HG03175 (cell line): ENCODE results near the gene DCAF15.
"Not testable (repeated sequence)": the region's sequence is repeated elsewhere in the genome, so short reads cannot be mapped to it uniquely, and the experiment has no call there.

Experiments used
- ATAC-seq: cut with Tn5 transposase; IDR thresholded peaks from one replicate; pipeline ENCODE4 v1.9.1; 2021; ENCODE audit warnings: mild to moderate bottlenecking, moderate library complexity; ENCODE audit not compliant: unreplicated experiment

DCAF15 gene, protein sequence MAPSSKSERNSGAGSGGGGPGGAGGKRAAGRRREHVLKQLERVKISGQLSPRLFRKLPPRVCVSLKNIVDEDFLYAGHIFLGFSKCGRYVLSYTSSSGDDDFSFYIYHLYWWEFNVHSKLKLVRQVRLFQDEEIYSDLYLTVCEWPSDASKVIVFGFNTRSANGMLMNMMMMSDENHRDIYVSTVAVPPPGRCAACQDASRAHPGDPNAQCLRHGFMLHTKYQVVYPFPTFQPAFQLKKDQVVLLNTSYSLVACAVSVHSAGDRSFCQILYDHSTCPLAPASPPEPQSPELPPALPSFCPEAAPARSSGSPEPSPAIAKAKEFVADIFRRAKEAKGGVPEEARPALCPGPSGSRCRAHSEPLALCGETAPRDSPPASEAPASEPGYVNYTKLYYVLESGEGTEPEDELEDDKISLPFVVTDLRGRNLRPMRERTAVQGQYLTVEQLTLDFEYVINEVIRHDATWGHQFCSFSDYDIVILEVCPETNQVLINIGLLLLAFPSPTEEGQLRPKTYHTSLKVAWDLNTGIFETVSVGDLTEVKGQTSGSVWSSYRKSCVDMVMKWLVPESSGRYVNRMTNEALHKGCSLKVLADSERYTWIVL

GRCh38 chr19:13952154-13952930, at the start of gene DCAF15:
Gene DCAF15 (plus strand): TSS chr19:13952509. CDS start chr19:13952513, 4 bp downstream.
- ATAC-seq = peak; percentile 98

DNA sequence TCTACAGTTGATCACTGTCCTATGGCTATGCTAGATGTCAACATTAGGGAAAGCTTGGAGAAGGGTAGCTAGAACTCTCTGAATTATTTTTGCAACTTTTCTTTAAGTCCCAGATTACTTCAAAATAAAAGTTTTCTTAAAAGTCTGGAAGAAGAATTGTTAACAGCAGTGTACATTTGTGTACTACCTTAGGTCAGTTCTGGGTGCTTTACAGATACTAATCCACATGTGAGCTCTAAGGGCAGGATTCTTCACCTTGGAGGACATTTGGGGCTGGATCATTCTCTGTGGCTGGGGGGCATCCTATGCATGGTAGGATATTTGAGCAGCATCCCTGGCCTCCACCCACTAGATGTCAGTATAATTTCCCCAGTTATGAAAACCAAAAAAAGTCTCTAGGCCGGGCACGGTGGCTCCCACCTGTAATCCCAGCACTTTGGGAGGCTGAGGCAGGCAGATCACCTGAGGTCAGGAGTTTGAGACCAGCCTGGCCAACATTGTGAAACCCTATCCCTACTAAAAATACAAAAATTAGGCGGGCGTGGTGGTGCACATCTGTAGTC, 49.2 kb upstream of the DCAF15 start:
- no peak for ATAC-seq

DNA sequence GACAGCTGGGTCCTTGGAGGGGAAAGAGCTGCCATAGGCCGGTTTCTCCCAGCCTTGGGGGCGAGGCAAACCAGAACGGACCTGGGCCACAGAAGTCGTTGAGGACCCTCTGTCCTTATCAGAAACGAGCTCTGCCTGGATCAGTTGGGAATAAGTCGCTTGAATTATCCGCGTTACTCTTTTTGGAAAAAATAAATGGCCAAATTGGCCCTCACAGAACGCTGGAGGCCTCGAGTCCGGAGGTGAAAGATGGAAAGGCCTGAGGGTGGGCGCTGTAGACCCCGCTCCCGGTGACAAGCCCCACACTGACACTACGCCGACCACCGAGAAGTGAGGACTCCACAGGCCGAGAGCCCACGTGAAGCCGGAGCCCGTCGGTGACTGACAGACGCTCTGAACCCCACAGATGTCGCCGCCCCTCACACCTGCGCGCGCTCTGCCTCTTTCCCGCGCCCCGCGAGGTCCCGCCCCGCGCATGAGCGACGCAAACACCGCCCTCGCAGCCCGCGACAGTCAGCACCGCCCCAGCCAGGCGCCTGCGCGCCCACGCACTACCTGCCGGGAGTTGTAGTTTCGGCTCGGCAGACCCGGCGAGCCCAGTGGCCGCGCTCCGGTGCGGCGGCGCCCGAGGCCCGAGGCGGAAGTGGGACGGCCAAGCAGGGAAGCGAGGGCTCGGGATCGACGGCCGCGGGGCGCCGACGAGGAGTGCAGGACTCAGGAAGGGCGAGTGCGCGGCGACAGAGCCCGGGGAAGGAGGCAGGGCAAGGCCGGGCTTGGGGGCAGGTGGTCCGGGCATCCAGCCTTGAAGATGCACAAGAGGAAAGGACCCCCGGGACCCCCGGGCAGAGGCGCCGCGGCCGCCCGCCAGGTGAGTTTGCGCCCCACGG, 46.4 kb upstream of the DCAF15 start, which contains the start of the genes BRME1 and CC2D1A:
TSS of gene BRME1 (minus strand) at position 484 of the 887 bp plus-strand sequence. CDS start 1,225 bp downstream, outside the sequence.
TSS of gene CC2D1A (plus strand) at position 568 of the 887 bp plus-strand sequence. CDS start at position 809, 241 bp downstream.
- ATAC-seq = peak; percentile 89

- peak; percentile 14 for ATAC-seq
Measured at GRCh38 chr19:13906521-13906904, 45.8 kb upstream of the DCAF15 start.

GRCh38 chr19:13906910-13907309, 45.4 kb upstream of the DCAF15 start:
- no peak for ATAC-seq

GRCh38 chr19:13908674-13909073, 43.6 kb upstream of the DCAF15 start:
- ATAC-seq = no peak

- ATAC-seq = no peak
Measured at GRCh38 chr19:13909430-13909829, 42.9 kb upstream of the DCAF15 start.

GRCh38 chr19:13913352-13913751, 39.0 kb upstream of the DCAF15 start:
- no peak for ATAC-seq

DNA sequence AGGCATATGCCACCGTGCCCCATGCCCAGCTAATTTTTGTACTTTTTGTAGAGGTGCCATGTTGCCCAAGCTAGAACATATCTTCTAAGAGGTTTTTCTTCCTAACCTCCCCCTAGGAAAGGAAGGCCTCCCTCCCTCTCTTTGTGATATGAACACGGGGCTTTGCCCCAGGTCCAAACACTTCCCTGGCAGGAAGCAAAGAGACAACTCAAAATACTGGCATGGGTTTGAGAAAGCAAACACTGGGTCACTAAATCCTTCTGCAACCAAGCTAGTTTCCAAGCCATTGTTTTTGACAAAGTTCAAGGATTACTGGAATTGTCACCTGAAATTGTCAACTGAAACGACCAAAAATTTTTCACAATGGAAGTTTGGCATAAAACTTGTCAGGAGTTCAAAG, 37.5 kb upstream of the DCAF15 start:
- no peak for ATAC-seq

GRCh38 chr19:13917888-13918406, 34.4 kb upstream of the DCAF15 start:
- no peak for ATAC-seq

DNA sequence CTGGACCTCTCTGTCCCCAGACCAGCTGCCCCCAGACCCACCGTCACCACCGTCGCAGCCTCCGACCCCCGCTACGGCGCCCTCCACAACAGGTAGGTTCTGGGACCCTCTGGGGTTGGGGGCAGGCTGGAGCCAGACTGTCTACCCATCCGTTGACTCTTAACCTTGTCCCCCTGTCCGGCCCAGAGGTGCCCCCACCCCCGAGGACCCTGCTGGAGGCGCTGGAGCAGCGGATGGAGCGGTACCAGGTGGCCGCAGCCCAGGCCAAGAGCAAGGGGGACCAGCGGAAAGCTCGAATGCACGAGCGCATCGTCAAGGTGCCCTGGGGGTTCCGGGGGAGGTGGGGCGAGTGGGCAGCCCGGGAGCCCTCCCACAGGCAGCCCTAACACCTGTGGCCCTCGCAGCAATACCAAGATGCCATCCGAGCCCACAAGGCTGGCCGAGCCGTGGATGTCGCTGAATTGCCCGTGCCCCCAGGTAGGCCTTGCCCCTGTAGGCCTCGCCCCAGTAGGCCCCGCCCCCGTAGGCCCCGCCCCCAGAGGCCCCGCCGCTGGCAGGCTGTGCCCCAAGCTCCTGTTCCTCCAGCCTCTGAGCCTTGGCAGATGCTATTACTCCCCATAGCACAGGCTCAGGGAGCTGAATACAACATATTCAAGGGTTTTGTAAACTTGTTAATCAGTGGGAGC, 33.4 kb upstream of the DCAF15 start:
- no peak for ATAC-seq

GRCh38 chr19:13920524-13920923, 31.8 kb upstream of the DCAF15 start:
- ATAC-seq = no peak

DNA sequence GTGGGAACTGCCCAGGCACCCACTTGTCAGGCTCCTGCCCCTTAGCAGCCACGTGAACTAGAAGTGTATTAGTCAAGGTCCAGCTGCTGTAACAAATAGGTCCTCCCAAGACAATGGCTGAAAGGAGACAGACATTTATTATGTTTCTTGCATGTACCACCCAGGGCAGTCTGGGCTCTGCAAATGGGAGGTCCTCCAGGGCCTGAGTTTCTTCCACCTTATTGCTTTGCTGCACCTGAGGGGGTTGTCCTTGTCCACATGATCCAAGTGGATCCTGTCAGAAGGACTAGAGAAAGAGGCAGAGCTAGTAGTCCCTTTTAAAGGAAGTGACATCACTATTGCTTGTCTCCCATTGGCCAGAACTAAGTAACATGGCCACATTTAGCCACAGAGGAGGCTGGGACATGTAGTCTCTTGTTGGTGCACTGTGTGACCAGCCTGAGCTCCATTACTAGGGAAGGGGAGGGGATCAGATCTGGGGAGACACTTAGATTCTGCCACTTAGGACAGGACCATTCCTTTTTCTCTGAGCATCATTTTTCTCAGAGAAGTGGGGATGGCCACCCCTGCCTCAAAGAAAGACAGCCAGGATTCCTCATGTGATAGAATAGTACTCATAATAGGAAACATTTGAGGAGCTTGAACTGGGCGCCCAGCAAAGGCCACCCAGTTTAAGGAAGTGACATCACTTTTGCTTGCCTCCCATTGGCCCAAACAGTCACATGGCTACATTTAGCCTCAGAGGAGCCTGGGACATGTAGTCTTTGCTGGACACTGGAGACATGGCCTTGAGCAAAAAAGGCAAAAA, 31.2 kb upstream of the DCAF15 start:
- ATAC-seq = no peak

DNA sequence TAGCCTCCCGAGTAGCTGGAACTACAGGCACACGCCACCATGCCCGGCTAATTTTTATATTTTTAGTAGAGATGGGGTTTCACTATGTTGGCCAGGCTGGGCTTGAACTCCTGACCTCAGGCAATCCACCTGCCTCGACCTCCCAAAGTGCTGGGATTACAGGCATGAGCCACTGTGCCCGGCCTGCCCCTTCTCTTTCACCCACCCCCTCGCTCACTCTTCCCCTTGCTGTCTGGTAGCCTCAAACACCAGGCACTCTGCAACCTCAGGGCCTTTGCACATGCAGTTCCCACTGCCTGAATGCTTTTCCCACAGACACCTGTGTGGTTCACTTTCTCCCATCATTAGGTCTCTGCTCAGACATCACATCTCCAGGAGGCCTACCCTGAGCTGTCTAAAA, 30.2 kb upstream of the DCAF15 start:
- not testable (repeated sequence) for ATAC-seq

DNA sequence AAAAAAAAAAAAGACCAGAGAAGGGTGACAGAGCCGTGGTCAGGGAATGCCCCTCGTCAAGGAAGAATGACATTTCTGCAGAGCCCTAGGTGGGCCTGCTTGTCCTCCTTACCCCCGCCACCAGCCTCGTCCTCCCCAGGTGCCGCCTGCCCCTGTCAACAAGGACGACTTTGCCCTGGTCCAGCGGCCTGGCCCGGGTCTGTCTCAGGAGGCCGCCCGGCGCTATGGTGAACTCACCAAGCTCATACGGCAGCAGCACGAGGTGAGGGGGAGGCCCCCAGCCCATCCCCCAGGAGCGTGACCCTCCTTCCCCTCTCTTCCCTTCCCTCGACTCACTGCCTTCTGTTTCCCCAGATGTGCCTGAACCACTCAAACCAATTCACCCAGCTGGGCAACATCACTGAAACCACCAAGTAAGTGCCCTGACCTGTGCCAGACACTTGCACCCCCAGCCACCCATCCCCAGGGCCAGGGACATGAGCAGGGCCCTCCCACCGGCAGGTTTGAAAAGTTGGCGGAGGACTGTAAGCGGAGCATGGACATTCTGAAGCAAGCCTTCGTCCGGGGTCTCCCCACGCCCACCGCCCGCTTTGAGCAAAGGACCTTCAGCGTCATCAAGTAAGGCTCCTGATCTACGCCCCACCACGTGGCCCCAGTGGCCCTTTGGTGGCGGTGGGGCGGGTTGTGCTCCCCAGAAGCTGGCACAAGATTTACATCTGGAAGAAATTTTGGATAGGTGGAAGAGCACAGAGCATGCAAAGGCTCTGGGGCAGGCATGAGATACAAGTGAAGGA, 28.9 kb upstream of the DCAF15 start:
- no peak for ATAC-seq

- ATAC-seq = no peak
Measured at GRCh38 chr19:13926010-13926409, 26.3 kb upstream of the DCAF15 start.

DNA sequence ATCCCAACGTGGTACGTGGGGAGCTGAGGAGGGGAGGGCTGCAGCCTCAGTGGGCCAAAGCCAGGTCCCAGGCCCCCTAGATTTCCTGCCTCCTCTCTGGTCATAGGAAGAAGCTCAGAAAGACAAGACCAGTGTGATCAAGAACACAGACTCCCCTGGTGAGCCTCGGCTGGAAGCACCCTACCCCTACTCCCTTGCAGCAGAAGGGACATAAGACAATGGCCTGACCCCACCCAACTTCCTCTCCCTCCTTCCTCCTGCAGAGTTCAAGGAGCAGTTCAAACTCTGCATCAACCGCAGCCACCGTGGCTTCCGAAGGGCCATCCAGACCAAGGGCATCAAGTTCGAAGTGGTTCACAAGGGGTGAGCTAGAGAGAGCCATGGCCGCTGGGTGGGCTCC, 25.6 kb upstream of the DCAF15 start:
- ATAC-seq = no peak

DNA sequence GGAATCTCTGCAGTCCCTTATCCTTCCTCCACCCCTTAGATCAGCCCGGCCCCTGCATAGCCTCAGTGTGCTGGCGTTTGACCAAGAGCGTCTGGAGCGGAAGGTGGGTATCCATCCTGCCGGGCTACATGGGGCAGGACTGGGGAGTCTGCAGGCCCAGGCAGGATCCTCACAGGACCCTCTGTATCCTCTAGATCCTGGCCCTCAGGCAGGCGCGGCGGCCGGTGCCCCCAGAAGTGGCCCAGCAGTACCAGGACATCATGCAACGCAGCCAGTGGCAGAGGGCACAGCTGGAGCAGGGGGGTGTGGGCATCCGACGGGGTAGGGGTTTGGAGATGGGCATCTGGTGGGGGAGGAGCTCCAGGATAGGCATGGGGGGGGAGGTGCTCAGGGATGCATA, 23.0 kb upstream of the DCAF15 start:
- ATAC-seq = no peak
